GM19099 (cell line): ENCODE measurements around the gene ACAP1.

Experiments
- POLR2A ChIP-seq: IDR thresholded peaks from 3 replicates; pipeline ENCODE4 v1.6.1; 2011; ENCODE audit warnings: low read depth; ENCODE audit not compliant: insufficient read length; ENCODE audit errors: extremely low read depth

The ACAP1 gene

GRCh38 chr17:7354262-7354843, 18.0 kb downstream of the ACAP1 start:
- TF ChIP-seq POLR2A: no peak

- no peak for TF ChIP-seq POLR2A
Observed at GRCh38 chr17:7355053-7355452, 18.7 kb downstream of the ACAP1 start, which contains the start of gene TMEM95. TSS of gene TMEM95 (plus strand) at chr17:7355156. CDS start at chr17:7355205, 49 bp downstream.

- no peak for TF ChIP-seq POLR2A
Observed at GRCh38 chr17:7355573-7355972, 19.2 kb downstream of the ACAP1 start.

GRCh38 chr17:7356072-7356549, 19.8 kb downstream of the ACAP1 start:
- TF ChIP-seq POLR2A: no peak

GRCh38 chr17:7356756-7357155, 20.4 kb downstream of the ACAP1 start:
- TF ChIP-seq POLR2A: no peak

GRCh38 chr17:7357381-7357780, 21.1 kb downstream of the ACAP1 start:
- TF ChIP-seq POLR2A: no peak

GRCh38 chr17:7361906-7362305, 25.6 kb downstream of the ACAP1 start:
- TF ChIP-seq POLR2A: no peak

- TF ChIP-seq POLR2A: no peak
Observed at GRCh38 chr17:7363311-7363710, 27.0 kb downstream of the ACAP1 start.

GRCh38 chr17:7367083-7367482, 30.8 kb downstream of the ACAP1 start:
- TF ChIP-seq POLR2A: no peak

GRCh38 chr17:7367918-7368598, 31.7 kb downstream of the ACAP1 start:
- TF ChIP-seq POLR2A: no peak

GRCh38 chr17:7369825-7370224, 33.5 kb downstream of the ACAP1 start:
- TF ChIP-seq POLR2A: no peak

GRCh38 chr17:7370853-7371252, 34.5 kb downstream of the ACAP1 start:
- no peak for TF ChIP-seq POLR2A

- no peak for TF ChIP-seq POLR2A
Observed at GRCh38 chr17:7374353-7374752, 38.0 kb downstream of the ACAP1 start.

GRCh38 chr17:7379134-7379533, 42.8 kb downstream of the ACAP1 start:
- TF ChIP-seq POLR2A: no peak

- TF ChIP-seq POLR2A: no peak
Observed at GRCh38 chr17:7380321-7380720, 44.0 kb downstream of the ACAP1 start.
